PC-9 (cell line): Measurements from ENCODE around the gene PRTG. TPM values are rescaled to one million over a fixed set of nuclear protein-coding genes. Genes with fewer than 3 reads are reported as not detected.
A peak's percentile ranks its signal among the peaks of the same experiment; 100 is the strongest.
"Not testable (repeated sequence)": the region's sequence is repeated elsewhere in the genome, so short reads cannot be mapped to it uniquely, and the experiment has no call there.

Source experiments
- BruUV-seq: library from RNA; stranded (reverse); fragments of 400-500 nt; replicated peaks from 2 replicates; lab custom pipeline; 2021; lab: Mats Ljungman, UMichigan
- CTCF ChIA-PET: fragments of 300-600 bp; sonication (Branson Sonifier 250); formaldehyde crosslinking; loops from one replicate; lab custom pipeline; 2022; ENCODE audit warnings: antibody characterized with exemption; lab: Charles Lee
- POLR2A ChIA-PET: fragments of 300-600 bp; sonication (Branson Sonifier 250); formaldehyde crosslinking; loops from one replicate; lab custom pipeline; 2022; ENCODE audit warnings: antibody characterized with exemption; ENCODE audit not compliant: unreplicated experiment; lab: Charles Lee
- DNase-seq, 2 experiments: peaks; one replicate each; pipeline versions ENCODE4 v3.0.0 to v3.0.0-alpha.2; 2015 to 2022; ENCODE audit warnings: mixed read lengths in 1 of 2
- H2AFZ ChIP-seq: fragments of 200-600 bp; sonication (generic); 2 replicates; pipeline ENCODE4 v1.8.1; 2017; ENCODE audit warnings: antibody characterized with exemption
- H3F3A ChIP-seq: fragments of 200-600 bp; sonication (generic); 2 replicates; pipeline ENCODE4 v1.8.1; 2017; ENCODE audit warnings: antibody characterized with exemption, mild to moderate bottlenecking, low read depth; ENCODE audit not compliant: insufficient read depth
- H3K27ac ChIP-seq: fragments of 200-600 bp; sonication (generic); 2 replicates; pipeline ENCODE4 v1.6.1; 2016; ENCODE audit warnings: mixed run types
- H3K27me3 ChIP-seq: fragments of 200-600 bp; sonication (generic); 2 replicates; pipeline ENCODE4 v1.6.1; 2016; ENCODE audit warnings: low read depth, mixed run types; ENCODE audit not compliant: insufficient read depth
- H3K36me3 ChIP-seq: fragments of 200-600 bp; sonication (generic); 2 replicates; pipeline ENCODE4 v1.6.1; 2016; ENCODE audit warnings: low read depth, mixed run types
- H3K4me1 ChIP-seq: fragments of 200-600 bp; sonication (generic); replicated peaks from 2 replicates; pipeline ENCODE4 v1.6.1; 2016; ENCODE audit warnings: mixed run types; ENCODE audit not compliant: insufficient read depth
- H3K4me2 ChIP-seq: fragments of 200-600 bp; sonication (generic); 2 replicates; pipeline ENCODE4 v1.6.1; 2017; ENCODE audit warnings: mixed run types
- H3K4me3 ChIP-seq: fragments of 200-600 bp; sonication (generic); 2 replicates; pipeline ENCODE4 v1.6.1; 2016; ENCODE audit warnings: mixed run types
- H3K79me2 ChIP-seq: fragments of 200-600 bp; sonication (generic); 2 replicates; pipeline ENCODE4 v1.6.1; 2017; ENCODE audit warnings: low read depth, mixed run types
- H3K9me2 ChIP-seq: fragments of 200-600 bp; sonication (generic); 2 replicates; pipeline ENCODE4 v1.8.1; 2017; ENCODE audit warnings: mild to moderate bottlenecking; ENCODE audit not compliant: insufficient read depth
- H3K9me3 ChIP-seq: fragments of 200-600 bp; sonication (generic); 2 replicates; pipeline ENCODE4 v1.8.1; 2016; ENCODE audit warnings: low read depth; ENCODE audit not compliant: insufficient read depth
- H4K20me1 ChIP-seq: fragments of 200-600 bp; sonication (generic); 2 replicates; pipeline ENCODE4 v1.8.1; 2017; ENCODE audit not compliant: insufficient read depth
- CTCF ChIP-seq: fragments of 200-600 bp; sonication (generic); conservative IDR thresholded peaks from 2 replicates; pipeline ENCODE4 v1.6.1; 2017; ENCODE audit warnings: mixed run types, antibody characterized with exemption, mild to moderate bottlenecking, moderate library complexity
- EZH2 ChIP-seq: fragments of 200-600 bp; sonication (generic); IDR thresholded peaks from 2 replicates; pipeline ENCODE4 v1.8.0; 2017; ENCODE audit warnings: antibody characterized with exemption, low read depth
- intact Hi-C: fragments of 100-400 bp; cut with micrococcal nuclease; formaldehyde crosslinking; loops from one replicate; pipeline ENCODE4 v1.10.0; 2022; ENCODE audit not compliant: unreplicated experiment
- total RNA-seq: library from RNA; stranded (reverse); gene quantifications from 2 replicates; pipeline ENCODE4 v1.2.3, GENCODE V29; 2021

PRTG gene
- total RNA-seq, 1 experiment from 2014 or later: 11.4 TPM

GRCh38 chr15:55789066-55789660 lies 46.2 kb upstream of the PRTG start:
- H3K27me3 ChIP-seq: no peaks in the 10 kb centered on the region
- no peak for DNase-seq
- peaks cover 28% of the 10 kb centered on the region for H3F3A ChIP-seq
- no peaks in the 10 kb centered on the region for H3K9me2 ChIP-seq
- peaks cover 28% of the 10 kb centered on the region for H3K4me1 ChIP-seq
- no peaks in the 10 kb centered on the region for H4K20me1 ChIP-seq
- POLR2A ChIA-PET: no interaction called here
- no peak overlapping the region for H3K4me3 ChIP-seq
- H3K36me3 ChIP-seq: no peaks in the 10 kb centered on the region
- CTCF ChIA-PET: no interaction called here
- TF ChIP-seq CTCF (peak; percentile 48), EZH2 (no peak)
- no peaks in the 10 kb centered on the region for H3K79me2 ChIP-seq
- H3K9me3 ChIP-seq: no peaks in the 10 kb centered on the region
- no peak overlapping the region for H2AFZ ChIP-seq
- no TSS peak for BruUV-seq
- H3K27ac ChIP-seq: no peak overlapping the region
- H3K4me2 ChIP-seq: no peak overlapping the region
- intact Hi-C loops: no loop called here

GRCh38 chr15:55786341-55786740 lies 43.4 kb upstream of the PRTG start:
- ChIA-PET POLR2A (no interaction called here), CTCF (interaction anchor here (0.6 kb wide), 1 partner anchor 20 kb away, joined by 3 read pairs; no protein-coding TSS in a partner anchor)
- Histone ChIP-seq H3K4me2 (no peak overlapping the region), H2AFZ (no peak overlapping the region), H3K27me3 (no peaks in the 10 kb centered on the region), H4K20me1 (no peaks in the 10 kb centered on the region), H3K9me3 (no peaks in the 10 kb centered on the region), H3K36me3 (no peaks in the 10 kb centered on the region), H3K4me3 (no peak overlapping the region), H3K79me2 (no peaks in the 10 kb centered on the region), H3K27ac (no peak overlapping the region), H3K4me1 (peaks cover 7% of the 10 kb centered on the region), H3F3A (peaks cover 7% of the 10 kb centered on the region; the same call in 1 of the 2 replicates), H3K9me2 (no peaks in the 10 kb centered on the region)
- no peak for DNase-seq
- intact Hi-C loops: no loop called here
- no peak for TF ChIP-seq EZH2
- no peak for TF ChIP-seq CTCF
- no TSS peak for BruUV-seq

GRCh38 chr15:55785593-55785992 lies 42.6 kb upstream of the PRTG start:
- H3F3A ChIP-seq, H3K4me2 ChIP-seq, intact Hi-C loops, H3K4me3 ChIP-seq, H3K27me3 ChIP-seq, H3K36me3 ChIP-seq, H3K27ac ChIP-seq, H4K20me1 ChIP-seq, H2AFZ ChIP-seq, H3K79me2 ChIP-seq, DNase-seq, H3K9me3 ChIP-seq, POLR2A ChIA-PET, H3K9me2 ChIP-seq, H3K4me1 ChIP-seq, BruUV-seq: not testable (repeated sequence)
- CTCF ChIA-PET: interaction anchor here (0.6 kb wide), 1 partner anchor 132 kb away, joined by 11 read pairs; no protein-coding TSS in a partner anchor

- H3K9me3 ChIP-seq: no peaks in the 10 kb centered on the region
- intact Hi-C loops: no loop called here
- no peak overlapping the region for H3K4me3 ChIP-seq
- TF ChIP-seq CTCF (no peak), EZH2 (no peak)
- no peaks in the 10 kb centered on the region for H3K36me3 ChIP-seq
- H3K9me2 ChIP-seq: no peaks in the 10 kb centered on the region
- H3F3A ChIP-seq: no peaks in the 10 kb centered on the region
- no peaks in the 10 kb centered on the region for H4K20me1 ChIP-seq
- no peaks in the 10 kb centered on the region for H3K4me1 ChIP-seq
- DNase-seq: no peak
- no TSS peak for BruUV-seq
- CTCF ChIA-PET: no interaction called here
- H3K27me3 ChIP-seq: no peaks in the 10 kb centered on the region
- no peak overlapping the region for H2AFZ ChIP-seq
- no peaks in the 10 kb centered on the region for H3K79me2 ChIP-seq
- H3K4me2 ChIP-seq: no peak overlapping the region
- no peak overlapping the region for H3K27ac ChIP-seq
- POLR2A ChIA-PET: no interaction called here
These were observed 41.3 kb upstream of the PRTG start for GRCh38 chr15:55784286-55784685.
